D341Med (cell line): ENCODE results near the gene ZNF189.

ENCODE experiments used
- DNase-seq: peaks from one replicate; pipeline ENCODE4 v3.0.0; 2012; ENCODE audit warnings: low spot score

The ZNF189 gene

GRCh38 chr9:101418518-101419430 lies 20.1 kb downstream of the ZNF189 start:
- no peak for DNase-seq

- no peak for DNase-seq
Observed at GRCh38 chr9:101419863-101420262, 21.2 kb downstream of the ZNF189 start.

GRCh38 chr9:101421653-101422065 lies 23.0 kb downstream of the ZNF189 start:
- no peak for DNase-seq

DNA sequence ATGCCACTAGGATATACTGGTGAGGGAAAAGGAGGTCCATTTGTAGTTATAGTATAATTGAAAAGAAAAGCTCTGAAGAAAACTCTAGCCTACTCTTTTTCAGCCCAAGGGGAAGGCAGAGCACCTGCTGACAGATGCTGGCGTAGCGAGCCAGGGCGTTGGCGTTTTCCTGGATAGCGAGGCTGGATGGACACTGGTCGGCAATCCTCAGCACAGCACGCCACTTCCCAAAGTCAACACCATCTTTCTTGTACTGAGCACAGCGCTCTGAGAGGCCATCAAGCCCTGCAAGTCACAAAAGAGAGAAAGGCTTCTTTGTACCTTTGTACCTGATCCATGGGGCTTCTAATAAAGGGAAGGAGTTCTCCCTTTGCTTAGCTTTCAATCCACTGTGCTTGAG lies 28.7 kb downstream of the ZNF189 start:
- no peak for DNase-seq

DNA sequence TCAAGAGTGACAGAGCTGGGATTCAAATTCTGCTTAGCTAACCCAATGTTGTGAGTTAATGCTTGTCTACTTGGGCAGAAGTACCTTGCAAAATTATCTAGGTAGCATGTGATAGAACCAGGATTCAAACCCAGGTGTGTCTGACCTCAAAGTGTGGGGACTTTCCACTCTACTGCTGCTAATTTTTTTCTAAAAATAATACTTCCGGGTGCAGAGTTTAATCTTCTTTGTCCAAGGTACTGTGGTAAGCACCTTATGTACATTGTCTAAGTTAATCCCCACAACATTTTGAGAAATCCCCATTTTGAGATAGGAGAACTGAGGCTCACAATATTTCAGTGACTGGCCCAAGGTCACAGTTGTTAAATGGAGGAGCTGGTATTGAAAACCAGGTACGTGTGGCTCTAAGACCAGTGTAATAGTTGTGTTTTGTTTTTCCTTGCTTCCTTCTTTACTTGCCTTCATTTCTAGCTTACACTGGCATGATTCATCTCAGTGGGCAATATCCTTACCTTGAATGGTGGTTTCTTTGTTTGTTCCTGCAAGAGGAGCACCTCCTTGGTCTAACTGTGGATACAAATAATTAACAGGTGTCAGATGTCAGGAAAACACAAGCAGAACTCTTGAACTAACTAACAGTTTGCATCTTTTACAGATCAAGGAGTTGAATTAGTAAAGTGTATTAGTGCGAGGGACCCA lies 29.5 kb downstream of the ZNF189 start:
- DNase-seq: no peak

- no peak for DNase-seq
Observed at GRCh38 chr9:101428909-101429308, 30.3 kb downstream of the ZNF189 start.

- DNase-seq: no peak
Observed at GRCh38 chr9:101429736-101430135, 31.1 kb downstream of the ZNF189 start.

DNA sequence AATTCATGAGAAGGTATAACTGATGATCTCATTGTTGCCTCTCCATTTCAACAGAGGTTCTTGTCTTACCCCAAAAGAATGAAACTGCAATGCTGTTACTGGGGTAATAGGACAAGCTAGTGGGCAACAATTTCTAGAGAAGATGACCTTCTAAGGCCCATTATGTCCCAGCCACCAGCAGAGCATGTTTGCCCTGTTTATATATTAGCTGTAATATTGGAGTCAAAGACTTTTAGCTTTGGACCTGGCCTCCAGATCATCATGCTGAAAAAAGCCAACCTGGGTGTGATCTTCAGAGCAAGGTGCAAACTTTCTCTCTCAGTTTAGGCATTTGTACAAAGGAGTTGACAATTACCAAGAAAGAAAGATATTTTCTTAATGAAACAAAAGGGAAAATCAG lies 33.5 kb downstream of the ZNF189 start:
- no peak for DNase-seq

GRCh38 chr9:101432740-101433139 lies 34.1 kb downstream of the ZNF189 start:
- DNase-seq: no peak

- DNase-seq: no peak
Observed at GRCh38 chr9:101433229-101433628, 34.6 kb downstream of the ZNF189 start.

GRCh38 chr9:101434998-101435397 lies 36.3 kb downstream of the ZNF189 start:
- no peak for DNase-seq

- DNase-seq: no peak
Observed at GRCh38 chr9:101435601-101436079, 37.0 kb downstream of the ZNF189 start, which contains the start of gene ALDOB. TSS of gene ALDOB (minus strand) at chr9:101435774. CDS start at chr9:101430887, 4,887 bp downstream.

- no peak for DNase-seq
Observed at GRCh38 chr9:101437806-101438232, 39.2 kb downstream of the ZNF189 start.

DNA sequence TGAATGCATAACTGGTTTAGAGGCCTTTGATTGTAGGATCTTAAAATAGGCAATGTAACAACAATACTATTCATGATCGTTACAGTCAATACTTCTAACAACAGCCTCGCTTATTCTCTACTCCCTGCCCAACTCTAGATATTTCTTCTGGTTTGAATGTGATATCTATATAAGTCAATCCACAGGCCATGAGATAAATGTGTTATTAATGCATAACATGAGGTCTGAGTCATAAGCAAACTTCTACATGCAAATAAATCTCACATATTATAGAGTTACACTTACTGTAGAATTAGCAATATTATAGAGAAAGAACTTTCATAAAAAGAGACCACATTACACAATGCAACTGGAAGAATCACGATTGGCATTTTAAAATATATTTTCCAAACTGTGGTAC lies 39.9 kb downstream of the ZNF189 start:
- DNase-seq: no peak

DNA sequence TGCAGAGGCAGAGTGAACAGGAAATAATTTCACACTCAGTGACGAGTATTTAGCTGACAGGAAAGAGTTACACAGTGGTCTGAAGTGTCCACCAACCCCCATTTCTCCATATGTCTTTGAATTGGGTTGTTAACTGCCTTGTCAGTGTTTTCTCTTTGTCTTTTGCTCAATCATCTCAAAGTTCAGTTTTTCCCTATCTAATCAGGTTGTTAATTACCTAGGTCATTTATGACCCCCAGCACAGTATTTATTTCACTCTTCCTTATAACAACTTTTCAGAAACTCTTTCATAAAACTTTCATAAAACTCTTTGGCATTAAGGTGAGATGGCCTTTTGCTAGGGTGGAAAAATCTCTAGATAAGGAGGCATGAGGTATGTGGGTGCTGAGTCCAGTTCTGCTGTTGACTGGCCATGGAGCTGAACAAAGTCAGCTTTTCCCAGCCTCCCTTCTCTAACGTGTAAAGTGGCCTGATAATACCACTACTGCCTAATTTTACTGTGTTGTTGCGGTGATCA lies 42.1 kb downstream of the ZNF189 start:
- no peak for DNase-seq

GRCh38 chr9:101442318-101442717 lies 43.7 kb downstream of the ZNF189 start:
- DNase-seq: no peak

DNA sequence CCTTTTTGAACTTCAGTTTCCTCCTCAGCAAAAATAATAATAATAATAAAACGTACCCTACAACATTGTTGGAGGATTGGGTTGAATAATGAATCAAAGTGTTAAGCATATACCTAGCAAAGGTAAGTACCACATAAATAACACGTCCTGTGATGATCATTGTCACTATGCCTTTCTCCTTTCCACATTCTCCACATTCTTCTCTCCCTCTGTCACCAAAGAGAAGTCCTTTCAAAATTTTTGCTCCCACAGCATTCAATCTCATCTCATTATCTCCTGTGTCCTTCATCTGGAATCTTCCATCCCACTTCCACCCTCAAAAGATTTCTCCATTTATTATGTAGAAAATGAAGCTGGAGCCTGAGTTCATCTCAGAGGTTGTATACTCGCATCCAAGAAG lies 44.1 kb downstream of the ZNF189 start:
- no peak for DNase-seq

- peak; percentile 48 for DNase-seq
Observed at GRCh38 chr9:101443364-101443771, 44.7 kb downstream of the ZNF189 start.

DNA sequence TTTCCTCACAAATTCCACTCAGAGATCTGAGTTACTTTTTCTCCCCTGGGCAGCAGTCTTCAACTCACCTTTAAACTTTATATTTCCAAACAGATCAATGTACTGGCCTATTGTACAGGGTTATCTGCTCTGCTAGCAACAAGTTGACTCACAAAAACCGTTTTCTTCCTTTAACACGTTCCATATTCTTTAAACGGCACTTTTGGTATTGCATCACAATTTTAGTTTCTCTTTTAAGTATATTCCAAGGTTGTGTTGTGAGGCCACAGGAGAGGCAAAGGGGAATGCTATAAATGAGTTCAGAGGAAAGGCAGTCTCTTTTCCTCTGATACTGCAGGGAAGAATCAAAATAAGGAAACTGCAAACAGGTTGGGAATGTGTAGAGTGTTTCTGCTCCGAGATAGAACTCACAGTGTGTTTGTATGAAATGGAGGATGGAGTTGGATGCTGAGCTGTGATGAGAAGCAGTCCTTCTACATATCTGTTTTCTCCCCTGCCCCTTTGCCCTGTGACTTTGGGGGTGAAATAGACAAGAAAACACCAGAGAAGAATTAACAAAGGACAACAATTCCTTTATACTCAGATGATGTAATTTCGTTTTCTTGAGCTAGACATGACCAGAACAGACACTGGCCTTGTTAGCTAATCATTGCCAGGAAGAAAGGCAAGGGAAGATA lies 46.8 kb downstream of the ZNF189 start:
- no peak for DNase-seq

DNA sequence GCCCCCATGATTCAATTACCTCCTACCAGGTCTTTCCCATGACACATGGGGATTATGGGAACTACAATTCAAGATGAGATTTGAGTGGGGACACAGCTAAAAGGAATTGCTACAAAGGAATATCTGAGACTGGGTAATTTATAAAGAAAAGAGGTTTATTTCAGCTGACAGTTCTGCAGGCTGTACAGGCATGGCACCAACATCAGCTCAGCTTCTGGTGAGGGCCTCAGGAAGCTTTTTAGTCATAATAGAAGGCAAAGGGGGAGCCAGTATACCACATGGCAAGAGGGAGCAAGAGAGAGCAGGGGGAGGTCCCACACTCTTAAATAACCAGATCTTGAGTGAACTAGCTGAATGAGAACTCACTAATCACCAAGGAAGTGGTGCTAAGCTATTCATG lies 48.1 kb downstream of the ZNF189 start:
- DNase-seq: no peak

GRCh38 chr9:101448680-101449070 lies 50.0 kb downstream of the ZNF189 start:
- no peak for DNase-seq

- DNase-seq: peak; percentile 94
Observed at GRCh38 chr9:101449071-101449721, 50.5 kb downstream of the ZNF189 start.
